Nephron progenitor cell (in vitro differentiated cells): ENCODE data around the gene PPP1R14D.

Source experiments
- DNase-seq: peaks from one replicate; pipeline ENCODE4 v3.0.0; 2021
- H3K27ac Mint-ChIP-seq: 2 replicates; pipeline ENCODE4 v1.8.0; 2021; ENCODE audit warnings: mild to moderate bottlenecking, moderate library complexity, mixed read lengths
- H3K27me3 Mint-ChIP-seq: 2 replicates; pipeline ENCODE4 v1.8.0; 2021; ENCODE audit warnings: mild to moderate bottlenecking, low read depth, mixed read lengths; ENCODE audit not compliant: poor library complexity
- H3K36me3 Mint-ChIP-seq: 2 replicates; pipeline ENCODE4 v1.8.0; 2021; ENCODE audit warnings: low read depth, mixed read lengths
- H3K4me1 Mint-ChIP-seq: 2 replicates; pipeline ENCODE4 v1.8.0; 2021; ENCODE audit warnings: mixed read lengths
- H3K4me3 Mint-ChIP-seq: 2 replicates; pipeline ENCODE4 v1.8.0; 2021; ENCODE audit warnings: mild to moderate bottlenecking, moderate library complexity, mixed read lengths
- H3K9me3 Mint-ChIP-seq: 2 replicates; pipeline ENCODE4 v1.8.0; 2021; ENCODE audit warnings: mild to moderate bottlenecking, moderate library complexity, mixed read lengths
- TF ChIP-seq, protein P1 (sequence below): fragments of 200-600 bp; sonication (generic); IDR thresholded peaks from 2 replicates; pipeline ENCODE4 v1.5.0; 2021; ENCODE audit warnings: antibody characterized with exemption

Gene PPP1R14D

DNA sequence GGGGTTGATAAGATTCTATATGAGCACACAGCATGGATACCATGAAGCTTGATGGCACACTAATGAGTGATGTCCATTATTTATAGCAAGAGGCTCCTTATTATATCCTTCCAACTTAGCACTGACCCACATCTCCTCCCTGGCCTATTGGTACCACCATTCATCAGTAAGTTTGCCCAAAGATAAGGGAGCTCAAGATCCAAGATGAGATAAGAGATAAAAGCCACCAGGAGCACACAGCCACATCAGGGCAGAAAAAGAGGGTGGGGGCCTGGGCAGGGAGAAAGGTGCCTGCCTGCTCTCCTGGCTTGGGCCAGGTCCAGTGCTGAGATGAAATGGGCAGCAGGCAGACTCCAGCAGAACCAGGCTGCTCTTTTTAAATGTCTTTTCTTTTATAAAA is 4.4 kb upstream of the PPP1R14D start:
- H3K27me3 Mint-ChIP-seq = peaks cover 4% of the 10 kb centered on the region
- H3K27ac Mint-ChIP-seq = no peak overlapping the region

DNA sequence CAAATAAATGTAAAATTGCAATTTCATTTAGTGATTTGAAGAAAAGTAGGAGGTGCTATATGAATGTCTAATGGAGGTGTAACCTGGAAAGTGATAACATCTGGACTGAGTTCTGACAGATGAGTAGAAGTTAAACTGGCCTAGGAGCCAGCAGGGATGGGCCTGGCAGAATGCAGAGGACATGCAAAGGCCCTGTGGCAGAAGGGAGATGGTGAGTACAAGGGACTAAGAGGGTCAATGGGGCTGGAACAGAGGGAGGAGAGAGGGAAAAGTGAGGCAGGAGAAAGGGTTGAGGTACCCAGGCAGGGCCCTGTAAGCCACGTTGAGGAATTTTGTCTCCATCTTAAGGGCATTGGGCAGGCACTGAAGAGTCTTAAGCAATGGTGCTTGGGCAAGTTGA is 3.4 kb upstream of the PPP1R14D start:
- TF ChIP-seq, protein P1, sequence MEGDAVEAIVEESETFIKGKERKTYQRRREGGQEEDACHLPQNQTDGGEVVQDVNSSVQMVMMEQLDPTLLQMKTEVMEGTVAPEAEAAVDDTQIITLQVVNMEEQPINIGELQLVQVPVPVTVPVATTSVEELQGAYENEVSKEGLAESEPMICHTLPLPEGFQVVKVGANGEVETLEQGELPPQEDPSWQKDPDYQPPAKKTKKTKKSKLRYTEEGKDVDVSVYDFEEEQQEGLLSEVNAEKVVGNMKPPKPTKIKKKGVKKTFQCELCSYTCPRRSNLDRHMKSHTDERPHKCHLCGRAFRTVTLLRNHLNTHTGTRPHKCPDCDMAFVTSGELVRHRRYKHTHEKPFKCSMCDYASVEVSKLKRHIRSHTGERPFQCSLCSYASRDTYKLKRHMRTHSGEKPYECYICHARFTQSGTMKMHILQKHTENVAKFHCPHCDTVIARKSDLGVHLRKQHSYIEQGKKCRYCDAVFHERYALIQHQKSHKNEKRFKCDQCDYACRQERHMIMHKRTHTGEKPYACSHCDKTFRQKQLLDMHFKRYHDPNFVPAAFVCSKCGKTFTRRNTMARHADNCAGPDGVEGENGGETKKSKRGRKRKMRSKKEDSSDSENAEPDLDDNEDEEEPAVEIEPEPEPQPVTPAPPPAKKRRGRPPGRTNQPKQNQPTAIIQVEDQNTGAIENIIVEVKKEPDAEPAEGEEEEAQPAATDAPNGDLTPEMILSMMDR = no peak
- Mint-ChIP-seq H3K4me1 (peaks cover 10% of the 10 kb centered on the region), H3K4me3 (no peak overlapping the region), H3K9me3 (no peaks in the 10 kb centered on the region), H3K27me3 (peaks cover 4% of the 10 kb centered on the region), H3K27ac (no peak overlapping the region), H3K36me3 (no peaks in the 10 kb centered on the region)
- no peak for DNase-seq

More for the DNA sequence above, 4.4 kb upstream of the PPP1R14D start:
- H3K4me1 Mint-ChIP-seq = peaks cover 10% of the 10 kb centered on the region
- H3K36me3 Mint-ChIP-seq = no peaks in the 10 kb centered on the region
- TF ChIP-seq, protein P1 = no peak
- H3K9me3 Mint-ChIP-seq = no peaks in the 10 kb centered on the region
- no peak overlapping the region for H3K4me3 Mint-ChIP-seq
- no peak for DNase-seq

DNA sequence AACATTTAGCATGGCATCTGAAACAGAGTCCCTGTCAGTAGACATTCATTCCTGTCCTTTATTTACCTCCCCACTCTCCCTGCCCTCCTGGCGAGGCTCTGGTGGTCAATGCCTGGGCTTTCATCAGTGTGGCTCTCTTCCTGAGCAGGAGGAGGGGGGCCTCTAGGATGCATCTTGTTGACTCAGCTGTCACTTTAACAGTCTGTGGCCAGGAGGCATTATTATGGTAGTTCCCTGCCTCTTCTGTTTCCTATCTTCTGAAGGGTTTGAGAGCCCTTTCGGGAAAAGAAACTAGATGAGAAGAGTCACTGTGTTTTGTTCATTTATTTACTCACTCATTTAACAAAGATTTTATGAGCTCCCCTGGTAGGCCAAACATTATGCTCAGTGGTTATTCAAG is 2.4 kb upstream of the PPP1R14D start:
- Mint-ChIP-seq H3K36me3 (no peaks in the 10 kb centered on the region), H3K27me3 (peaks cover 4% of the 10 kb centered on the region), H3K27ac (peak overlapping the region; percentile 32), H3K4me3 (no peak overlapping the region), H3K4me1 (peaks cover 6% of the 10 kb centered on the region), H3K9me3 (no peaks in the 10 kb centered on the region)
- DNase-seq = no peak
- TF ChIP-seq, protein P1 = no peak

DNA sequence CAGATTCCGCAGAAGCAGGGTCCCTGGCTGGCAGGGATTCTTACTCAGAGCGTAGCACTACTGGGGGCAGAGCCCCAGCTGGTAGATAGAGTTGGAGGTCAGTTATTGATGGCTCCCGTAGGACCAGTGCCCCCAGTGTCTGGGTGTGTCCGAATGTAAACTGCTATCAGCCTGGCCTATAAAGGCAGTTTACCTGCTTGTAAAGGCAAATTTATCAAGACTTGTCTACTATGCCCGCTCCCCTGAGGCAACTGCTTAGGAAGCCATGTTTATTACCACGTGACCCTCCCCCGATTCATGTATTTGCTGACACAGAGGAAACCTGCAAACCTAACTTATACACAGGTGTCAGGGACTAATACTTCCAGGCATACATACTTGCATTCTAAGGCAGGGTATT is 607 bp upstream of the PPP1R14D start:
- no peaks in the 10 kb centered on the region for H3K36me3 Mint-ChIP-seq
- TF ChIP-seq, protein P1 = no peak
- DNase-seq = no peak
- no peaks in the 10 kb centered on the region for H3K9me3 Mint-ChIP-seq
- H3K4me1 Mint-ChIP-seq = peaks cover 10% of the 10 kb centered on the region
- peaks cover 14% of the 10 kb centered on the region for H3K27me3 Mint-ChIP-seq
- H3K4me3 Mint-ChIP-seq = no peak overlapping the region
- H3K27ac Mint-ChIP-seq = no peak overlapping the region

DNA sequence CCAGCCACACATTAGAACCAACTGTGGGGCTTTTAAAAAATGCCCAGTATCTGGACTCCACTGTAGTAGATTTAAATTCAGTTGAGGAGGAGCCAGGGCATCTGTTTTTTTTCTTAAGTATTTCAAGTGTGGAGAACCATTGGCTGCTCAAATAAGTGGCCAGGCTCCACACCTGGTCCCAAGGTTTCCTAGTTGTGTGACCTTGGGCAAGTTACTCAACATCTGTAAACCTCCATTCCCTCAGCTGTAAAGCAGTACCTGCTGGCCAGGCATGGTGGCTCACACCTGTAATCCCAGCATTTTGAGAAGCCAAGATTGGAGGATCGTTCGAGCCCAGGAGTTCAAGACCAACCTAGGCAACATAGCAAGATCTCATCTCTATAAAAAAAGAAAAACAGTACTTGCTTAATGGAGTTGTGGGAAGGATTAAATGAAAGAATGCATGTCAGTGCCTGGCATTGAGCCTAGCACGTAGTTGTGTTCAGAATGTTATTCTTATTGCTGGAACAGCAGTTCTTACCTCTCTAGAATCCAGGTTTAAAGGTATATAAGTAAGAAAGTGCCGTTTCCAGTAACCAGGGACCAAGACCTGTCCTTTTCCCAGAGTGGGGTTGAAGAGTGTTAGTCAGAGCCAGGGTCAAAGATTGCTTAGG is 2.0 kb downstream of the PPP1R14D start:
- no peak for DNase-seq
- H3K36me3 Mint-ChIP-seq = no peaks in the 10 kb centered on the region
- no peak overlapping the region for H3K4me3 Mint-ChIP-seq
- no peak overlapping the region for H3K27ac Mint-ChIP-seq
- TF ChIP-seq, protein P1 = no peak
- peaks cover 10% of the 10 kb centered on the region for H3K4me1 Mint-ChIP-seq
- no peaks in the 10 kb centered on the region for H3K9me3 Mint-ChIP-seq
- H3K27me3 Mint-ChIP-seq = peaks cover 14% of the 10 kb centered on the region
